Stimulated activated CD8-positive, alpha-beta memory T cell treated with anti-CD3 and anti-CD28 coated beads, Interleukin-12 subunit alpha, Interleukin-12 subunit beta, amount 100 ng/mL, for 24 hours (primary cell): ENCODE data around the gene FPGT.
"Not testable (repeated sequence)": the region's sequence is repeated elsewhere in the genome, so short reads cannot be mapped to it uniquely, and the experiment has no call there.

Experiments
- DNase-seq: peaks from one replicate; pipeline ENCODE4 v3.0.0-alpha.2; 2020; ENCODE audit errors: extremely low read depth

The FPGT gene

DNA sequence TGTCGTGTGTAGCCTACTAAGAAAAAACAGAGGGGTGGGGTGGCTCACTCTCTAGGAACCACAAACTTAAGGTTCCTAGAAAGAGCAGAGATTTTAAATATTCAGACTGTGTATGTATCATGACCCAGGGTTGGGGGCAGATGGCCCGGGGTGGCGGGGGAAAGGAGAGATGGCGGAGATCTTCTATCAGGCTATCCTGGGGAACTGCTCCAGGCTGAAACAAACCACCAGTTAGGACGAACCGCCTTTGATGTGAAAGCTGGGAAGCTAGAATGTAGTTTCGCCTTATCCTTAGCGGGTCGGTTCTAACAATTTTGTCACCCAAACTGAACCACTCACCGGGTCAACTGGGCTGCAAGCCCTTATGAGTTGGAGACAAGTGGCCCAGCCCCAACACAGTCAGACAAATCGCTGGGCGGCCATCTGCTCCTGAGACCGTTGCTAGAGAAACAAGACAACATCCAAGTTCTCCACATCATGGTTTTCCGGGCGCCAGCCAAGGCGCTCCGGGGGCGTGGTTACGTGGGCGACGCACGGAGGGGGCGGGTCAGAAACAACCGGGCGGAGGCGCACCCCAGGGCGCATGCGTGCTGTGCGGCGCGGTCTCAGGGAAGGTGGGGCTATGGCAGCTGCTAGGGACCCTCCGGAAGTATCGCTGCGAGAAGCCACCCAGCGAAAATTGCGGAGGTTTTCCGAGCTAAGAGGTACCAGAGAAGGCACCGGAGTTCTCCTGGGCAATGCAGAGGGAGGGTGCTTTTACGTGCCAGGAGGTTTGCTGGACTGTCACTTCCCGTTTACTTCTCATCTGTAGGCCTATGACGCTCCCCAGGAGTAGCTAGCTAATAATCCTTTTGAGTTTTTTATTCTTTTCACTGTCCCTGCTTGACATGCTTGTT lies at the start of gene FPGT, which contains the start of gene LRRIQ3:
Gene FPGT (plus strand): TSS at position 586 of the 896 bp plus-strand sequence. CDS start 37 bp downstream, at position 623.
Gene LRRIQ3 (minus strand): TSS at position 520 of the 896 bp plus-strand sequence. CDS start 14,492 bp downstream, outside the sequence.
- DNase-seq = peak; percentile 90

GRCh38 chr1:74160046-74160445 lies 38.0 kb upstream of the FPGT start:
- DNase-seq = no peak

DNA sequence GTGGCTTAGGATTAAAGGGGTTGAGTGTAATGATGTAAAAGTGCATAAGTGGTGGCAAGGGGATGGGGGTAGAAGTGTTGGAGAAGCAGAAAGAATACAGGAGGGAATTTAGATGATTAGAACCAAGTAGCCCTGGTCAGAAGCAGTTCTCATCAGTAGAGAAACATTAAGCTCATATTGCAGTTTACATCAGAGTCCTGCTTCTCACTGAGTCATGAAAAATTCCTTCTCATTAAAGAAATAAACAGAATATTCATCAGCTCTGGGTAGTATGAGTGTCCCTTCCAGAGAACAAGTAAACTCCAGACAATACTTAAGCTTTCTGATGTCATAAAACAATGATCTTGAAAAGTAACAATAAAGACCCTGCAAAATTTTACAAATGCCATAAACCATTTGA lies 36.5 kb upstream of the FPGT start:
- DNase-seq = no peak

GRCh38 chr1:74162333-74162732 lies 35.7 kb upstream of the FPGT start:
- no peak for DNase-seq

- DNase-seq = not testable (repeated sequence)
Measured at GRCh38 chr1:74174423-74174822, 23.6 kb upstream of the FPGT start.

DNA sequence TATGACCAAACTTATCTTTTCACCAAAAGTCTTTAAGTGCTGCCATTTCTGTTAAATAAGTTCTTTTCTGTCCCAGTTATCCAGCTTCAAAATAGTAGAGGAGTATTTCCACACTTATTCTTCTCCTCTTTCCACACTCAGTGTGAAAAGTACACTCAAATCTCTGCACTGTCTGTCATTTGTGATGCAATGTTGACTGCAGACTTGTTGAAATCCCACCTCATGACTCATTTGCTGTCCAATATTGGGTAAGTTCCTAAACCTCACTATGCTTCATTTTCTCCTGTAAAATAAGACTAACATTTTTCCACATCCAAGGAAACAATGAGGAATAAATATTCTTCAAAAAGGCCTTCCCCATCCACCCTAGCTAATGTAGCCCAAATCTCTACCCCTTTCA lies 17.6 kb upstream of the FPGT start:
- no peak for DNase-seq

- no peak for DNase-seq
Measured at GRCh38 chr1:74193908-74194307, 4.1 kb upstream of the FPGT start.

DNA sequence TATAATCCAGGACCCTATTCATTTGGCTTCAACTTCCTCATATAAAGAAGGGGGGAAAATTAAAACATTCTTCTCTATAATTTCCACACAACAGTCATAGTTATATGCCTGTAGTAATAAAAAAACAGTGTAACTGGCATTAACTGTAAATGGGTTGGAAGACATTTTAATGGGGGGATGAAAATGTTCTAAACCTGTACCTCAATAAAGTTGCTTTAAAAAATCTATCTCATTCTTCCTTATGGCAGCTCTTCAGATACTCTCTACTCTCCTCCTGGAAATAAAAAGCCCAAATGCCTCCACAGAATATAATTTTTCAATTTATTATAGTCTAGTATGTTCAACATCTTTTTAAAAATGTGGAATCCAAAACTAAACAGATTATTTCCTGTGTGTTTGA lies 2.7 kb upstream of the FPGT start:
- DNase-seq = no peak

- no peak for DNase-seq
Measured at GRCh38 chr1:74197255-74197654, 787 bp upstream of the FPGT start.

GRCh38 chr1:74199504-74199903 lies 1.5 kb downstream of the FPGT start:
- DNase-seq = no peak

DNA sequence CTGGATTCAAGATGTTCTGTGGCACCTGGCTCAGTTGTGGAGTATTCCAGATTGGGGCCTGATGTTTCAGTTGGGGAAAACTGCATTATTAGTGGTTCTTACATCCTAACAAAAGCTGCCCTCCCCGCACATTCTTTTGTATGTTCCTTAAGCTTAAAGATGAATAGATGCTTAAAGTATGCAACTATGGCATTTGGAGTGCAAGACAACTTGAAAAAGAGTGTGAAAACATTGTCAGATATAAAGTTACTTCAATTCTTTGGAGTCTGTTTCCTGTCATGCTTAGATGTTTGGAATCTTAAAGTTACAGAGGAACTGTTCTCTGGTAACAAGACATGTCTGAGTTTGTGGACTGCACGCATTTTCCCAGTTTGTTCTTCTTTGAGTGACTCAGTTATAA lies 7.2 kb downstream of the FPGT start:
- DNase-seq = no peak

GRCh38 chr1:74215229-74215628 lies 17.2 kb downstream of the FPGT start:
- DNase-seq = no peak

DNA sequence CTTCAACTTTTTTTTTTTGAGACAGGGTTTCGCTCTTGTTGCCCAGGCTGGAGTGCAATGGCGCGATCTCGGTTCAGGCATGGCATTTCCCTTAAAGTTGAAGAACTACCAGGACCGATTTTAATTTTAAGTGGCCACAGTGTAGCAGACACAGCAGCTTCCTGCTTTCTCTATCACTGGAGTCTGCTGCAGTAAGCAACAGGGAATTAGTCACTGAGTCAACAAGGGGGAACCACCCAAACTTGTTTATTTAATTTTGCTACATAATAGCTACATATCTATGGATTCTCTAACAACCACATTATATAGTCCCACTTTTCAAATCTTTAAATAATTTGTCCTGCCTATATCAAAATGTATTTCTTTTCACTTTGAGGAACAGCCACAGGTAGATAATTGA lies 24.7 kb downstream of the FPGT start:
- DNase-seq = no peak

DNA sequence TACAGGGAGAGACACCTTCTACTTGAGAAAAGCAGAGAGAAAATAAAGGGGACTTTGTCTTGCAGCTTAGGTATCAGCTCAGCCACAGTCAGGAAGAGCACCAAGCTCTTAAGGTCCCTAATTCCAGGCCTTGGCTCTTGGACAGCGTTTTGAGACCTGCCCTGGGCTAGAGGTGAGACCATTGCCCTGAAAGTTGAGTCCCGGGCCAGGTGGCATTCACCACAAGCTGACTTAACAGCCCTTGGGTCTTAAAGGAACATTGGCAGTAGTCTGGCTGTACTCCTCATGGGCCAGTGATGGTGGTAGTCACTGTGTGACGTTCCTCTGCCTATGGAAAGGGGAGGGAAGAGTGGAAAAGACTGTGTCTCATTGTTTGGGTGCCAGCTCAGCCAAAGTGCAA lies 25.4 kb downstream of the FPGT start:
- DNase-seq = no peak

- no peak for DNase-seq
Measured at GRCh38 chr1:74235153-74235552, 37.1 kb downstream of the FPGT start, which contains the start of gene TNNI3K. Gene TNNI3K, plus strand, starts transcription at chr1:74235387. Its CDS starts 65 bp downstream, at chr1:74235452.

GRCh38 chr1:74236440-74236839 lies 38.4 kb downstream of the FPGT start:
- no peak for DNase-seq

DNA sequence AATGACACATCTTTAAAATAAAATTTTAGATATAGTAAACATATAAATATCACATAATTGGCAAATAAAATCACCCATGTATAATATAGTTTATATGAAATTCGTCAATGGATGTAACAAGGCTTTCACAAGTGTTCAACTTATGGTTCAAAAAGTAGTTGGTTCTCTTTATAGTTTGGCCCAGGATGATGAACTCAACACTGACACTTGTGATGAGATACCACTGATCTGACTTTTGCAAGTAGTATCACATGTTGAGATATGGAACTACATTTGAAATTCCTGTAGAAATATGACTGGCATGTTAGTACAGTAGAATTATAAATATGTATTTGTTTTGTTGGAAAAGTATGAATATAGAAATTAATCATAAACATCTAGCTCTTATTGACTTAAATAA lies 39.0 kb downstream of the FPGT start:
- no peak for DNase-seq

GRCh38 chr1:74237787-74238186 lies 39.7 kb downstream of the FPGT start:
- no peak for DNase-seq

DNA sequence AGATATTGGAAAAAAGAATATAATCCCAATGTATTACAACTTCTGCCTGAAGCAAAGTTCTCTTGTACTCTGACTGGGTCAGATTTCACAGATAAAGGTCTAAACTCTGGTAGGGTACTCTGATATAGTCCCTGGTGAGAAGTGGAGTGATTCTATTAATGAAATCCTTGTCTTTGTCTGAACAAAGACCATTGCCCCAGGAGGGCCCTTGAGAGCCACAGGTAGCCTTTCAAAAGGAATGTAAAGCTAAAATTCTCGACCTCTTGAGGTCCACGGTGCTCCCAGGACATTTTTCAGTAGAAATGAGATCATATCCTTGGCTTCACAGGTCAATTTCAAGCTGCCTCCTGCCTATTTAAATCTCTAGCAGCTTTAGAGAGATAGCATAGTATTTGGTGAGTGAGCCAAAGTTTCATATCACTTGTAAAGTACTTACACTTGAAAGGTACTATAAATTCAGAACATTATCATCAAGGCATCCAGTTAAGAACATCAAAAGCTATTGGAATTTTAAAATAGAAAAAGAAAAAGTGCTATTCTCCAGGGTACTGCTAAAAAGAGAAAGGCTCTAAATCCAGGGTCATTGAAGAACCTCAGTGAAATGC lies 47.2 kb downstream of the FPGT start:
- DNase-seq = no peak

DNA sequence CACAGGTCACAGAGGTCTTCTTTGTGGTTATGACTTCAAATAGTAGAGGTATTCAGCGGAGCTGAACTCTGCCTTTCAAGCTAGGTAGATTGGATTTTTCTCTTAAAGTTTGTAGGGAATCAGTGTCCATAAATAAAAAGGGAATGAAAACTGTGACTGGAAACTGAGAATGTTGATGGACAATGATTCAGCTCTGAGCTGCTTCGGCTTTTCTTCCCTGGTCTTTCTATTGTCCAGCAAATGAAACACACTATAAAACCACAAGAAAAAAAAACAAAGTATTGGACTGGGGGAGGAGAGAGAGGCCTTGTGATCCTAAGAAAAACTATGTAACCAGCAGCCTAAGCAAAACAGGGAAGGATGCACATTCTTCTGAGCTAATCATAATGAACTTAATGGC lies 48.3 kb downstream of the FPGT start:
- no peak for DNase-seq

- no peak for DNase-seq
Measured at GRCh38 chr1:74247881-74248528, 50.0 kb downstream of the FPGT start.

- not testable (repeated sequence) for DNase-seq
Measured at GRCh38 chr1:74253243-74253824, 55.3 kb downstream of the FPGT start.
